Neuronal stem cell (in vitro differentiated cells): Measurements from ENCODE around the gene IL17C.

Experiments
- DNase-seq: peaks from one replicate; pipeline ENCODE4 v3.0.0-alpha.2; 2013; ENCODE audit warnings: low spot score
- H2AFZ ChIP-seq: one replicate; pipeline ENCODE4 v1.6.1; 2013; ENCODE audit warnings: mild to moderate bottlenecking, low read length, inconsistent platforms
- H2AK5ac ChIP-seq: 2 replicates; pipeline ENCODE4 v1.6.1; 2013; ENCODE audit warnings: low read depth, mild to moderate bottlenecking, inconsistent platforms, low read length, moderate library complexity, mixed read lengths
- H2BK120ac ChIP-seq: 2 replicates; pipeline ENCODE4 v1.6.1; 2013; ENCODE audit warnings: low read depth, mild to moderate bottlenecking, inconsistent platforms, low read length, moderate library complexity, mixed read lengths
- H2BK12ac ChIP-seq: one replicate; pipeline ENCODE4 v1.6.1; 2013; ENCODE audit warnings: low read length, inconsistent platforms
- H2BK15ac ChIP-seq: 2 replicates; pipeline ENCODE4 v1.6.1; 2013; ENCODE audit warnings: mild to moderate bottlenecking, low read length, inconsistent platforms, mixed read lengths
- H2BK5ac ChIP-seq: one replicate; pipeline ENCODE4 v1.6.1; 2013; ENCODE audit warnings: inconsistent platforms, mild to moderate bottlenecking, low read length, moderate library complexity
- H3K14ac ChIP-seq: one replicate; pipeline ENCODE4 v1.6.1; 2013; ENCODE audit warnings: low read length, inconsistent platforms
- H3K18ac ChIP-seq: 2 replicates; pipeline ENCODE4 v1.6.1; 2013; ENCODE audit warnings: low read length, inconsistent platforms
- H3K23ac ChIP-seq: 2 replicates; pipeline ENCODE4 v1.6.1; 2013; ENCODE audit warnings: low read depth, mild to moderate bottlenecking, mixed read lengths, low read length, inconsistent platforms; ENCODE audit not compliant: poor library complexity
- H3K27ac ChIP-seq: replicated peaks from 3 replicates; pipeline ENCODE4 v1.5.1; 2013; ENCODE audit warnings: low read length, inconsistent platforms
- H3K27me3 ChIP-seq, 3 experiments: 2 replicates each; pipeline ENCODE4 v1.6.1; 2013; ENCODE audit warnings: low read length in 3 of 3, mild to moderate bottlenecking in 2 of 3, inconsistent platforms in 1 of 3, low read depth in 1 of 3, mixed read lengths in 1 of 3, moderate library complexity in 1 of 3; ENCODE audit not compliant: control insufficient read depth in 3 of 3, insufficient read depth in 3 of 3
- H3K36me3 ChIP-seq, 2 donors: replicated peaks in 1 of 2; 2 replicates each; pipeline ENCODE4 v1.6.1; 2013; ENCODE audit warnings: low read length in 2 of 2; ENCODE audit not compliant: control insufficient read depth in 2 of 2, insufficient read depth in 2 of 2
- H3K4ac ChIP-seq: 2 replicates; pipeline ENCODE4 v1.6.1; 2013; ENCODE audit warnings: inconsistent platforms, mild to moderate bottlenecking, low read length, moderate library complexity
- H3K4me1 ChIP-seq, 2 donors: 1 replicate in 1 of 2; 2 replicates in 1 of 2; pipeline ENCODE4 v1.6.1; 2013; ENCODE audit warnings: low read length in 2 of 2, low read depth in 1 of 2; ENCODE audit not compliant: control insufficient read depth in 2 of 2, insufficient read depth in 1 of 2
- H3K4me2 ChIP-seq: one replicate; pipeline ENCODE4 v1.6.1; 2013; ENCODE audit warnings: mild to moderate bottlenecking, low read length, inconsistent platforms; ENCODE audit not compliant: insufficient read depth, poor library complexity, severe bottlenecking
- H3K4me3 ChIP-seq, 2 donors: 2 replicates each; pipeline ENCODE4 v1.5.1; 2013; ENCODE audit warnings: low read length in 2 of 2, mild to moderate bottlenecking in 2 of 2, inconsistent platforms in 1 of 2, moderate library complexity in 1 of 2
- H3K79me1 ChIP-seq: one replicate; pipeline ENCODE4 v1.6.1; 2013; ENCODE audit warnings: low read depth, mild to moderate bottlenecking, inconsistent platforms, low read length, moderate library complexity
- H3K9ac ChIP-seq: one replicate; pipeline ENCODE4 v1.6.1; 2013; ENCODE audit warnings: mild to moderate bottlenecking, low read depth, low read length, inconsistent platforms; ENCODE audit not compliant: poor library complexity
- H3K9me3 ChIP-seq, 2 donors: replicated peaks in 1 of 2; 2 replicates each; pipeline versions ENCODE3 to v1.6.1; 2013; ENCODE audit warnings: low read length in 2 of 2, mild to moderate bottlenecking in 2 of 2, inconsistent platforms in 1 of 2, low read depth in 1 of 2, mixed read lengths in 1 of 2, moderate library complexity in 1 of 2; ENCODE audit not compliant: control insufficient read depth in 2 of 2, insufficient read depth in 1 of 2
- H4K8ac ChIP-seq: one replicate; pipeline ENCODE4 v1.6.1; 2013; ENCODE audit warnings: low read depth, mild to moderate bottlenecking, inconsistent platforms, low read length, moderate library complexity
- H4K91ac ChIP-seq: one replicate; pipeline ENCODE4 v1.6.1; 2013; ENCODE audit warnings: low read length, low read depth, mild to moderate bottlenecking, inconsistent platforms; ENCODE audit not compliant: poor library complexity
- WGBS, 2 donors: extraction: QIAGEN DNeasy Blood & Tissue Kit; methylation state at CpG; one replicate each; pipeline ENCODE4 v1.1.7; 2013; ENCODE audit warnings: missing lambda C conversion rate in 2 of 2, mixed read lengths in 1 of 2; ENCODE audit not compliant: insufficient read length in 2 of 2, insufficient replicate concordance in 1 of 2; ENCODE audit errors: extremely low coverage in 2 of 2; 5-methylcytosine and 5-hydroxymethylcytosine counted together

IL17C gene

DNA sequence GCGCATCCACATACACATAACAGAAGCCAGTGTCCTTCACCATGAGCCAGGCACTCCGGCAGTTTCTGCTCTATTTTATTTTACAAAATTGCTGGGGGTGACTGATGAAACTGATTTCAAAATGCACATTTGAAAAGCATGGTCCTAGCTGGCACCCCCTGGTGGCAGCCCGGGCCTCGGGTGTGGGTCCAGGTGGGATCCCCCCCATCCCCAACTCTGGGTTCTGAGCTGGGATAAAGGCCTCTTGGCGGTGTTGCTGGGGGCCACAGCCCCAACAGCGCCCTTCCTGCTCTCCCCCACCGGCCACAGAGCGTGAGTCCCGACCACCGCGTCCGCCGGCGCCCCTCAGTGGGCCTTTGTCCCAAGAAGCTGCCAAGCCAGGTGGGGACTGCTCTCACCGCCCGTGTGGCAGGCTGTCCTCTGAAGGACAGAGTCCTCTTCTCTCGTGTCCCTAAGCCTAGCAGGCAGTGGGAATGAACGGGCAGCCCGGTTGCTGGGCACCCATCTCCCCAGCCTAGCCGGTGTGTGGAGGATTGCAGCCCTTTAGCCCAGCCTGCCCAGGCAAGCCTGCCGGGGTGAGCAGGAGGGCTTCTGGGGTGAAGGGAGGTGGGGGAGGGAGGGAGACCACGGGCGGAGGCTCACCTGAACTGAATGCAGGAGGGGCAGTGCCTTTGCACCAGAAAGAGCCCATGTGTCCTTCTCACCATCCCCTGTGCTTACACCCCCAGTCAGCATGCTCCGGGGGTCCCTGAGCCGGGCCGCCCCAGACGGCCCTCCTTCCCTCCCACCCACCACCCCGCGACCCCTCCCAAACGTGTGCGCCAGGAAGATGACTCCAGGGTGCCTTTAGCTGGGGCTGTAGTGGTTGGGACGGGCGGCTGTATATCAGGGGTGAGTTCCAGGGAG, 47.0 kb downstream of the IL17C start:
- H2BK120ac ChIP-seq = peak overlapping the region; percentile 81
- peaks cover 16 to 21% of the 10 kb centered on the region in 2 donors for H3K4me1 ChIP-seq
- no peak overlapping the region for H2BK5ac ChIP-seq
- peak overlapping the region; percentile 71 for H3K14ac ChIP-seq
- no peaks in the 10 kb centered on the region for H3K36me3 ChIP-seq
- H3K4me2 ChIP-seq = peak overlapping the region; percentile 72
- H4K91ac ChIP-seq = no peak overlapping the region
- H3K27ac ChIP-seq = no peak overlapping the region
- H2BK12ac ChIP-seq = peak overlapping the region; percentile 73
- H3K4ac ChIP-seq = peak overlapping the region; percentile 76
- peak overlapping the region; percentile 63 for H2AK5ac ChIP-seq
- no CpG with 5 or more reads among the region's 33 CpGs for WGBS, 2 donors
- H4K8ac ChIP-seq = peak overlapping the region; percentile 96
- peak overlapping the region; percentile 91 for H3K23ac ChIP-seq
- peaks cover 8 to 62% (median 35%) of the 10 kb centered on the region in 3 experiments for H3K27me3 ChIP-seq
- peak overlapping the region; percentile 34 to 77 for H3K4me3 ChIP-seq
- H3K79me1 ChIP-seq = peaks cover 3% of the 10 kb centered on the region
- peak overlapping the region; percentile 44 for H3K9ac ChIP-seq
- H3K9me3 ChIP-seq = no peaks in the 10 kb centered on the region
- H2AFZ ChIP-seq = peak overlapping the region; percentile 90
- H2BK15ac ChIP-seq = peak overlapping the region; percentile 81
- H3K18ac ChIP-seq = peak overlapping the region; percentile 91
- DNase-seq = no peak

- peak overlapping the region; percentile 67 for H2BK15ac ChIP-seq
- no peak overlapping the region for H3K27ac ChIP-seq
- peaks cover 8 to 69% (median 35%) of the 10 kb centered on the region in 3 experiments for H3K27me3 ChIP-seq
- peaks cover 4% of the 10 kb centered on the region for H3K79me1 ChIP-seq
- H2BK120ac ChIP-seq = no peak overlapping the region
- no peak overlapping the region for H4K8ac ChIP-seq
- H3K4me1 ChIP-seq = peaks cover 14 to 21% of the 10 kb centered on the region in 2 donors
- peak overlapping the region; percentile 72 for H3K4me2 ChIP-seq
- H3K18ac ChIP-seq = peak overlapping the region; percentile 91
- H4K91ac ChIP-seq = no peak overlapping the region
- no peaks in the 10 kb centered on the region for H3K9me3 ChIP-seq
- no peak overlapping the region for H2AK5ac ChIP-seq
- H2BK5ac ChIP-seq = no peak overlapping the region
- H3K4me3 ChIP-seq = peak overlapping the region; percentile 34 to 77
- peak overlapping the region; percentile 22 for H2BK12ac ChIP-seq
- peak overlapping the region; percentile 90 for H2AFZ ChIP-seq
- DNase-seq = no peak
- peak overlapping the region; percentile 89 for H3K23ac ChIP-seq
- H3K9ac ChIP-seq = peak overlapping the region; percentile 21
- no CpG with 5 or more reads among the region's 25 CpGs for WGBS, 2 donors
- no peak overlapping the region for H3K4ac ChIP-seq
- H3K14ac ChIP-seq = no peak overlapping the region
- H3K36me3 ChIP-seq = no peaks in the 10 kb centered on the region
Measured at GRCh38 chr16:88686062-88686438, 47.7 kb downstream of the IL17C start.

DNA sequence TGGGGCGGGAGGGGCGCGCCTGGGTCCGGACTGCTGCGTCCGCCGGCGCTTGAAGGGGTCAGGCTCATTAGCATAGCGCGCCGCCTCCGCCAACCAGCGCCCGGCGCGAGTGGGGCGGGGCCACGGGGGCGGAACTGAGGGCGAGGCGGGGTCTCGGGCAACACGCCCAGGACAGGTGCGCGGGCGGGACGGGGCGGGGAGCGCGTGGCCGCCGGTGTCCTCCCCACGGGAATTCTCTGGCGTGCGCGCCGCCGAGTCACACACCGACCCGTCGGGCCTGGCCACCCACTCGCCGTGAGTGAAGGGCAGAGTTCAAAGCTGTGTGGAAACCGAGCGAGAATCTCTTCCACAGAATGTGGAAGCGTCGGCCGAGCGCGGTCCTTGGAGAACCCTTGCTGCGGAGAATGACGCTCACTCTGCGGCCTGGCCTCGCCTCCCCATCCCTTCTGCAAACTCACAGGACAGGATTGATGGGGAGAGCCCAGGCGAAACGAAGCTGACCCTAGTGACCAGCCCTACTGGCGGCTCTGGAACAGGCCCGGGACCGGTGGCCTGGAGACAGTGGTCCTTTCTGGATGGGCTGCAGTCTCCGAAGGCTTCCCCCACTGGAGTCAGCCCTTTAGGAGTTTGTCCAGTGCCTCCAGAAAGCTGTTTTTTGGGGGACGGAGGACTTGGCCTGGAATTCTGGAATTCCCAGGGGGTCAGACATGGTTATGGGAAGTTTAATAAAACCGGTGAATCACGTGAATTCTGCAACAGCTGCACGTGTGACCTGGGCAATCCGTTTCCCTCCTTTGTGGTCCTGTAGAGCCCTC, 48.3 kb downstream of the IL17C start, which contains the start of gene SNAI3:
Gene SNAI3, minus strand, starts transcription at position 69 of the 815 bp plus-strand sequence. CDS start 101 bp downstream, outside the sequence.
- H4K8ac ChIP-seq = peak within 1 kb of the TSS; percentile 96
- no peaks in the 10 kb centered on the region for H3K36me3 ChIP-seq
- H3K4me2 ChIP-seq = peak within 1 kb of the TSS; percentile 72
- no CpG with 5 or more reads among the region's 65 CpGs for WGBS, 2 donors
- peak within 1 kb of the TSS; percentile 71 for H3K14ac ChIP-seq
- DNase-seq = peak; percentile 85
- H2AFZ ChIP-seq = peak within 1 kb of the TSS; percentile 90
- no peak within 1 kb of the TSS for H4K91ac ChIP-seq
- H3K9ac ChIP-seq = peak within 1 kb of the TSS; percentile 44
- no peaks in the 10 kb centered on the region for H3K9me3 ChIP-seq
- peak within 1 kb of the TSS; percentile 73 for H2BK12ac ChIP-seq
- H2BK120ac ChIP-seq = peak within 1 kb of the TSS; percentile 81
- H2BK15ac ChIP-seq = peak within 1 kb of the TSS; percentile 81
- no peak within 1 kb of the TSS for H3K27ac ChIP-seq
- H3K79me1 ChIP-seq = peaks cover 6% of the 10 kb centered on the region
- H3K4ac ChIP-seq = peak within 1 kb of the TSS; percentile 76
- H3K18ac ChIP-seq = peak within 1 kb of the TSS; percentile 91
- peaks cover 13 to 18% of the 10 kb centered on the region in 2 donors for H3K4me1 ChIP-seq
- no peak within 1 kb of the TSS for H2BK5ac ChIP-seq
- peak within 1 kb of the TSS; percentile 34 to 77 for H3K4me3 ChIP-seq
- peak within 1 kb of the TSS; percentile 63 for H2AK5ac ChIP-seq
- peaks cover 8 to 74% (median 35%) of the 10 kb centered on the region in 3 experiments for H3K27me3 ChIP-seq
- peak within 1 kb of the TSS; percentile 91 for H3K23ac ChIP-seq
